Measurements from ENCODE around the gene S1PR3. TPM values are rescaled to one million over a fixed set of nuclear protein-coding genes. Genes with fewer than 3 reads are reported as not detected.

The S1PR3 gene
- total RNA-seq, 4 donors from 2014 or later = 5.6 to 8.1 (median 6.0) TPM

DNA sequence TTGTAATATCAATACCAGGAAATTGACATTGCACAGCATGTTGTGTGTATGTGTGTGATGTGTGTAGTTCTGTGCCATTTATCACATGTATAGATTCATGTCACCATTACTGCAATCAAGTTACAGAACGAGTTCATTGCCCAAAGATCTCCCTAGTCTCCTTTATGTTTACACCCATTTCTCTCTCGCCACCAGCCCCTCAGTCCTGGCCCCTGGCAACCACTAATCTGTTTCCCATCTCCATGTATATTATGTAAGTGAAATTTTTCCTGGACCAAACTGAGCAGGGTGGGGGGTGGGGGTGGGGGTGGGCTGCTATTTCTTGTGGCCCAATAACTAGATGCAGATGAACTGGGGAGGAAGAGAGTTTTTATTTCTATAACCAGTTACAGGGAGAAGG, 11.5 kb upstream of the S1PR3 start:
- TF ChIP-seq, protein P1, sequence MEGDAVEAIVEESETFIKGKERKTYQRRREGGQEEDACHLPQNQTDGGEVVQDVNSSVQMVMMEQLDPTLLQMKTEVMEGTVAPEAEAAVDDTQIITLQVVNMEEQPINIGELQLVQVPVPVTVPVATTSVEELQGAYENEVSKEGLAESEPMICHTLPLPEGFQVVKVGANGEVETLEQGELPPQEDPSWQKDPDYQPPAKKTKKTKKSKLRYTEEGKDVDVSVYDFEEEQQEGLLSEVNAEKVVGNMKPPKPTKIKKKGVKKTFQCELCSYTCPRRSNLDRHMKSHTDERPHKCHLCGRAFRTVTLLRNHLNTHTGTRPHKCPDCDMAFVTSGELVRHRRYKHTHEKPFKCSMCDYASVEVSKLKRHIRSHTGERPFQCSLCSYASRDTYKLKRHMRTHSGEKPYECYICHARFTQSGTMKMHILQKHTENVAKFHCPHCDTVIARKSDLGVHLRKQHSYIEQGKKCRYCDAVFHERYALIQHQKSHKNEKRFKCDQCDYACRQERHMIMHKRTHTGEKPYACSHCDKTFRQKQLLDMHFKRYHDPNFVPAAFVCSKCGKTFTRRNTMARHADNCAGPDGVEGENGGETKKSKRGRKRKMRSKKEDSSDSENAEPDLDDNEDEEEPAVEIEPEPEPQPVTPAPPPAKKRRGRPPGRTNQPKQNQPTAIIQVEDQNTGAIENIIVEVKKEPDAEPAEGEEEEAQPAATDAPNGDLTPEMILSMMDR (IDR thresholded peaks at IDR 0.05) = no peak
- TF ChIP-seq POLR2A (IDR thresholded peaks at IDR 0.05) = no peak
- no peaks in the 10 kb centered on the region for H3K36me3 ChIP-seq
- no peaks in the 10 kb centered on the region for H3K9me3 ChIP-seq
- no peaks in the 10 kb centered on the region for H3K4me1 ChIP-seq
- 93 to 95% methylated on average over 2 of the region's 2 CpGs for WGBS, 2 donors
- intact Hi-C loops (cut with DNase I) = no loop called here
- DNase-seq = no peak
- H3K4me3 ChIP-seq (replicated peaks in 1 of 3) = no peak overlapping the region
- no peaks in the 10 kb centered on the region for H3K27me3 ChIP-seq
- H3K27ac ChIP-seq = no peak overlapping the region

DNA sequence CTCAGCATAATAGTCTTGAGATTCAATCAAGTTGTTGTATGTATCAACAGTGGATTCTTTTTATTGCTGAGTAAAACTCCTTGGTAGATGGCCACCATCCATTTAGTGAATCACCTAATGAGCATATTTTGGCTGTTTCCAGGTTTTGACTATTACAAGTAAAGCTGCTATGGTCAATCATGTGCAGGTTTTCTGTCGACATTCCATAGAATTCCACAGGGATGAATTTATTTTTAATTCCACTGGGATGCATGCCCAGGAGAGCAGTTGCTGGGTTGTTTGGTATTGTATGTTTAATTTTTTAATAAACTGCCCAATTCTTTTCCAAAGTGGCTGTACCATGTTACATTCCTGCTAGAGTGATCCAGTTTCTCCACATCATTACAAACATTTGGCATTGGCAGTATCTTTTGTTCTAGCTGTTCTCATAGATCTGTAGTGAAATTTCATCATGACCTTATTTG, 10.5 kb upstream of the S1PR3 start:
- H3K36me3 ChIP-seq = no peaks in the 10 kb centered on the region
- TF ChIP-seq POLR2A (IDR thresholded peaks at IDR 0.05) = no peak
- TF ChIP-seq, protein P1 (IDR thresholded peaks at IDR 0.05) = no peak
- H3K4me3 ChIP-seq (replicated peaks in 1 of 3) = no peak overlapping the region
- no peaks in the 10 kb centered on the region for H3K9me3 ChIP-seq
- intact Hi-C loops (cut with DNase I) = no loop called here
- H3K27ac ChIP-seq = no peak overlapping the region
- DNase-seq = no peak
- WGBS, 2 donors = 69 to 87% methylated on average over 1 of the region's 1 CpG
- no peaks in the 10 kb centered on the region for H3K27me3 ChIP-seq
- H3K4me1 ChIP-seq = no peaks in the 10 kb centered on the region

DNA sequence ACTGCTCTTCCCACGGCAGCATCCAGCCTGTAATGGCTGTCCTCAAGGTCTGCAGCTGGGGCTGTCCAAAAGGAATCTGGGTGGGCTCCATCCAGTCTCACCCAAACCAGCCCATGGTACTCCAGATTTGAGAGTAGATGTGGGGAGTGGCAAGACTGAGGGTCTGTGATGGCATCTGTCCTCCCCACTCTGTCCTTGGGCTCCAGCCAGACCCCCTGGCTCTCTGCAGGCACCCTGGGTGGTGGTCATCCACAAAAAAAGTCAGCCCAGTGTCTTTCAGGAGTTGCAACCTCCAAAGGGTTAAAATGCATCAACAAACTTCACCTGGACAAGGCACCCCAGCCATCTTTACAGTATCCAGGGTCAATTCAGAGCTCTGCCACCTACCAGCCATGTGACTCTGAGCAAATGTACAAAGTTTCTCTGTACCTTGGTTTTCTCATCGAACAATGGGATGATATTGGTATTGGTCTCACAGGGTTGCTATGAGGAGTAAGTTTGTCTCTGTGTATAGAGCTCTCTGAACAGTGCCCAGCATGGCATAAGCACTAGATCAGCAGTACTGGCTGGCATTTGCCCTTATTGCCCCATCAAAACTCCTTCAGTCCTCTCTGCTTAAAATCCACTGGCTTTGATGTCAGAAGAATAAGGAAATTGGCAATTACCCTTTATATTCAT, 7.3 kb upstream of the S1PR3 start:
- Histone ChIP-seq H3K4me3 (replicated peaks in 1 of 3) (no peak overlapping the region), H3K9me3 (no peaks in the 10 kb centered on the region), H3K36me3 (no peaks in the 10 kb centered on the region), H3K27ac (no peak overlapping the region), H3K27me3 (no peaks in the 10 kb centered on the region), H3K4me1 (no peaks in the 10 kb centered on the region)
- 87 to 89% methylated on average over 2 of the region's 2 CpGs for WGBS, 2 donors
- intact Hi-C loops (cut with DNase I) = no loop called here
- DNase-seq = no peak
- TF ChIP-seq POLR2A (IDR thresholded peaks at IDR 0.05) = no peak
- TF ChIP-seq, protein P1 (IDR thresholded peaks at IDR 0.05) = no peak

DNA sequence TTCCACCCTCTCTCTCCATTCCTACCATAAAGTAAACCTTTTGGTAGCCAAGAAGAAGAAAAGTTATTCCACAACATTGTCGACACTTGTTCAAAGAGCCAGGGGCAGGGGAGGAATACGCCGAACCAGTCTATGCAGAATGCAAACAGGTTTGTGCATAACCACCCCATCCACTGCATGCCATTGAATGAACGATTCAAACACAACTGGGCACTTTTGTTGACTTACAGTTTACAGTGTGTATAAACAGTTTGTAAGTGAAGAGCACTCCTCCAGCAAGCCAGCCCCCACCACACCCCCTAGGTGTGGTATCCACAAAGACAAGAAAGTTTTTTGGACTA, 6.8 kb upstream of the S1PR3 start:
- TF ChIP-seq, protein P1 (IDR thresholded peaks at IDR 0.05) = no peak
- TF ChIP-seq POLR2A (IDR thresholded peaks at IDR 0.05) = no peak
- intact Hi-C loops (cut with DNase I) = no loop called here
- DNase-seq = no peak
- 40 to 45% methylated on average over 4 of the region's 4 CpGs for WGBS, 2 donors
- H3K9me3 ChIP-seq = no peaks in the 10 kb centered on the region
- H3K4me3 ChIP-seq (replicated peaks in 1 of 3) = no peak overlapping the region
- no peaks in the 10 kb centered on the region for H3K27me3 ChIP-seq
- H3K36me3 ChIP-seq = no peaks in the 10 kb centered on the region
- H3K27ac ChIP-seq = no peak overlapping the region
- no peaks in the 10 kb centered on the region for H3K4me1 ChIP-seq

DNA sequence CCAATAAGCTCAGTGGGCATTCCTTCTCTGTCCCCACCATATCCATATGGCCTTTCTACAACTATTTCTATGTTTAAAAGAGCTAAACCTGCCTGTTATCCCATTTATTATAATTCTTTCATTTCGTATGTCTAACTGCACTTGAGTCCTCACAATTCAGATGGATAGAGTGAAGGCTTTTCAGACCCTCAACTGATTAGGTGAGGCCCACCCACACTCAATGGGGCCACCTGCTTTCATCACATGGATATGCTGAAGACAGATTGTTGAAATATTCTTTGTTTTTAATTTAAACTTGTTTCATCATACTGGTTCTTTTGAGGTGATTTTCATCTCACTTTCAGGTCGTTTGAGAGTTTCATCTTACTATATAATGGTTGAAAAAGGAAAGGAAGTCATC, 5.7 kb upstream of the S1PR3 start:
- Histone ChIP-seq H3K9me3 (no peaks in the 10 kb centered on the region), H3K36me3 (no peaks in the 10 kb centered on the region), H3K4me3 (replicated peaks in 1 of 3) (no peak overlapping the region), H3K27ac (no peak overlapping the region), H3K4me1 (no peaks in the 10 kb centered on the region), H3K27me3 (no peaks in the 10 kb centered on the region)
- intact Hi-C loops (cut with DNase I) = no loop called here
- TF ChIP-seq POLR2A (IDR thresholded peaks at IDR 0.05) = no peak
- TF ChIP-seq, protein P1 (IDR thresholded peaks at IDR 0.05) = no peak
- DNase-seq = no peak
- WGBS, 2 donors = 92 to 94% methylated on average over 2 of the region's 2 CpGs

Data from thyroid gland (tissue), 4 donors.